OCI-LY1 (cell line): ENCODE data around the gene BABAM2.

ENCODE experiments used
- H2AFZ ChIP-seq: fragments of 200-600 bp; sonication (generic), shearing (Covaris generic); 2 replicates; pipeline ENCODE4 v1.6.0; 2014; ENCODE audit warnings: antibody characterized with exemption, mild to moderate bottlenecking, low read length
- H3F3A ChIP-seq: fragments of 200-600 bp; sonication (generic), shearing (Covaris generic); 2 replicates; pipeline ENCODE4 v1.6.0; 2014; ENCODE audit warnings: mild to moderate bottlenecking, antibody characterized with exemption, low read length, moderate library complexity; ENCODE audit not compliant: insufficient read depth
- H3K27ac ChIP-seq: fragments of 200-600 bp; sonication (generic); 2 replicates; pipeline ENCODE4 v1.5.1; 2014; ENCODE audit warnings: low read length, mixed run types, mild to moderate bottlenecking, low read depth; ENCODE audit not compliant: poor library complexity, severe bottlenecking
- H3K27me3 ChIP-seq: fragments of 200-600 bp; sonication (generic); 2 replicates; pipeline ENCODE4 v1.6.0; 2014; ENCODE audit warnings: antibody characterized with exemption, mild to moderate bottlenecking, low read length, moderate library complexity; ENCODE audit not compliant: insufficient read depth
- H3K36me3 ChIP-seq: fragments of 200-600 bp; sonication (generic); 2 replicates; pipeline ENCODE4 v1.6.1; 2014; ENCODE audit warnings: mild to moderate bottlenecking, antibody characterized with exemption, low read length, moderate library complexity, mixed read lengths; ENCODE audit not compliant: insufficient read depth
- H3K4me1 ChIP-seq: fragments of 200-600 bp; sonication (generic); 2 replicates; pipeline ENCODE4 v1.5.1; 2014; ENCODE audit warnings: mild to moderate bottlenecking, low read length, moderate library complexity; ENCODE audit not compliant: insufficient read depth, severe bottlenecking
- H3K4me2 ChIP-seq: fragments of 200-600 bp; sonication (generic), shearing (Covaris generic); 2 replicates; pipeline ENCODE4 v1.6.1; 2014; ENCODE audit warnings: low read length
- H3K4me3 ChIP-seq: fragments of 200-600 bp; sonication (generic); 2 replicates; pipeline ENCODE4 v1.5.1; 2014; ENCODE audit warnings: low read length, low read depth, mild to moderate bottlenecking, mixed read lengths; ENCODE audit not compliant: poor library complexity, severe bottlenecking
- H3K79me2 ChIP-seq: fragments of 200-600 bp; shearing (Covaris generic); 2 replicates; pipeline ENCODE4 v1.6.1; 2016; ENCODE audit warnings: mixed run types, low read length, mixed read lengths; ENCODE audit not compliant: insufficient read depth
- H3K9ac ChIP-seq: fragments of 200-600 bp; sonication (generic), shearing (Covaris generic); 2 replicates; pipeline ENCODE4 v1.6.1; 2014; ENCODE audit warnings: mild to moderate bottlenecking, low read length, mixed read lengths
- H3K9me2 ChIP-seq: fragments of 200-600 bp; sonication (generic), shearing (Covaris generic); 2 replicates; pipeline ENCODE4 v1.6.1; 2014; ENCODE audit warnings: low read depth, mild to moderate bottlenecking, low read length, mixed read lengths
- H3K9me3 ChIP-seq: fragments of 200-600 bp; shearing (Covaris generic); 2 replicates; pipeline ENCODE4 v1.6.1; 2014; ENCODE audit warnings: low read length, mixed read lengths
- H4K20me1 ChIP-seq: fragments of 200-600 bp; sonication (generic), shearing (Covaris generic); 2 replicates; pipeline ENCODE4 v1.6.0; 2016; ENCODE audit warnings: mild to moderate bottlenecking, low read length; ENCODE audit not compliant: insufficient read depth
- EZH2 ChIP-seq: fragments of 200-600 bp; sonication (generic), shearing (Covaris generic); IDR thresholded peaks from 2 replicates; pipeline ENCODE4 v1.8.0; 2017; ENCODE audit warnings: borderline replicate concordance, mixed run types, mild to moderate bottlenecking, antibody characterized with exemption, low read length, moderate library complexity, mixed read lengths
- TF ChIP-seq, protein P1 (sequence below): fragments of 200-600 bp; sonication (generic), shearing (Covaris generic); IDR thresholded peaks from 2 replicates; pipeline ENCODE4 v1.5.1; 2017; ENCODE audit warnings: mild to moderate bottlenecking, antibody characterized with exemption, low read length, moderate library complexity, mixed read lengths

Gene BABAM2

DNA sequence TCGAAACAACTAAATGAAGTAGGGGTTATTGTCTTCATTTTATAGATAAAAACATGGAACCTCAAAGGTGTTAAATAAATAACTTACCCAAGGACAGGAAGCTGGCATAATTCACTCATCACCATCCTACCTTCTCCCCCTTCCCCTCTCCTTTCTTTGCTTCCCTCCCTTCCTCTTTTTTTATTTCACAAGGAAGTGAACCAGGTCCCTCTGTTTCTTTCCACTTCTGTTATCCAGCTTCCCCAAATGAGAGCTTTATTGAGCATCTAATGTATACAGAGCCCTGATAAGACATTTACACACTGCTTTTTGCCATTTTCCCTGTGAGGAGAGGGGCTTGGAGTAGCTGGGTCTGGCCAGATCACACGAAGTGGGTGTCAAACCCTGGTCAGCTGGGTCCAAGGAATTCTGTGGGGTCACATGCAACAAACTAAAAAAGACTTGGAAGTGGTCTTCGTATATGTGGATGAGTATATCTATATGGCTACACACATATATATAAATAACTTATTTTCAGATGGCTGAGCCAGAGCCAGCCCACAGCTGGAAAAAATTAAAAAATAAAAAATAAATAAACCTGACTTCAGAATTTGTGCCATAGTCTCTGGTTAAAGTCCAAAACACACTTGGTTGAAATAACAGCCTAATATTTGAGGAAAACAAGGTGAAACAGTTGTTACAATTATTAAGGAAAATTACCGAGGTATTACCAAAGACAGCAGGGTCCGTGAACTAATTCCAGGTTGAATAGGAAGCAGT, 452.8 kb downstream of the BABAM2 start:
- TF ChIP-seq, protein P1, sequence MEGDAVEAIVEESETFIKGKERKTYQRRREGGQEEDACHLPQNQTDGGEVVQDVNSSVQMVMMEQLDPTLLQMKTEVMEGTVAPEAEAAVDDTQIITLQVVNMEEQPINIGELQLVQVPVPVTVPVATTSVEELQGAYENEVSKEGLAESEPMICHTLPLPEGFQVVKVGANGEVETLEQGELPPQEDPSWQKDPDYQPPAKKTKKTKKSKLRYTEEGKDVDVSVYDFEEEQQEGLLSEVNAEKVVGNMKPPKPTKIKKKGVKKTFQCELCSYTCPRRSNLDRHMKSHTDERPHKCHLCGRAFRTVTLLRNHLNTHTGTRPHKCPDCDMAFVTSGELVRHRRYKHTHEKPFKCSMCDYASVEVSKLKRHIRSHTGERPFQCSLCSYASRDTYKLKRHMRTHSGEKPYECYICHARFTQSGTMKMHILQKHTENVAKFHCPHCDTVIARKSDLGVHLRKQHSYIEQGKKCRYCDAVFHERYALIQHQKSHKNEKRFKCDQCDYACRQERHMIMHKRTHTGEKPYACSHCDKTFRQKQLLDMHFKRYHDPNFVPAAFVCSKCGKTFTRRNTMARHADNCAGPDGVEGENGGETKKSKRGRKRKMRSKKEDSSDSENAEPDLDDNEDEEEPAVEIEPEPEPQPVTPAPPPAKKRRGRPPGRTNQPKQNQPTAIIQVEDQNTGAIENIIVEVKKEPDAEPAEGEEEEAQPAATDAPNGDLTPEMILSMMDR, result no peak
- no peak for TF ChIP-seq EZH2
- no peaks in the 10 kb centered on the region for H3K27me3 ChIP-seq
- no peak overlapping the region for H2AFZ ChIP-seq
- no peak overlapping the region for H3K27ac ChIP-seq
- H3K4me1 ChIP-seq, result no peaks in the 10 kb centered on the region
- H3K9me2 ChIP-seq, result no peaks in the 10 kb centered on the region
- H3K9me3 ChIP-seq, result no peaks in the 10 kb centered on the region
- no peaks in the 10 kb centered on the region for H3K79me2 ChIP-seq
- H3K9ac ChIP-seq, result no peak overlapping the region
- H3K4me2 ChIP-seq, result no peak overlapping the region
- no peak overlapping the region for H3K4me3 ChIP-seq
- H4K20me1 ChIP-seq, result no peaks in the 10 kb centered on the region
- H3K36me3 ChIP-seq, result no peaks in the 10 kb centered on the region
- H3F3A ChIP-seq, result no peaks in the 10 kb centered on the region

DNA sequence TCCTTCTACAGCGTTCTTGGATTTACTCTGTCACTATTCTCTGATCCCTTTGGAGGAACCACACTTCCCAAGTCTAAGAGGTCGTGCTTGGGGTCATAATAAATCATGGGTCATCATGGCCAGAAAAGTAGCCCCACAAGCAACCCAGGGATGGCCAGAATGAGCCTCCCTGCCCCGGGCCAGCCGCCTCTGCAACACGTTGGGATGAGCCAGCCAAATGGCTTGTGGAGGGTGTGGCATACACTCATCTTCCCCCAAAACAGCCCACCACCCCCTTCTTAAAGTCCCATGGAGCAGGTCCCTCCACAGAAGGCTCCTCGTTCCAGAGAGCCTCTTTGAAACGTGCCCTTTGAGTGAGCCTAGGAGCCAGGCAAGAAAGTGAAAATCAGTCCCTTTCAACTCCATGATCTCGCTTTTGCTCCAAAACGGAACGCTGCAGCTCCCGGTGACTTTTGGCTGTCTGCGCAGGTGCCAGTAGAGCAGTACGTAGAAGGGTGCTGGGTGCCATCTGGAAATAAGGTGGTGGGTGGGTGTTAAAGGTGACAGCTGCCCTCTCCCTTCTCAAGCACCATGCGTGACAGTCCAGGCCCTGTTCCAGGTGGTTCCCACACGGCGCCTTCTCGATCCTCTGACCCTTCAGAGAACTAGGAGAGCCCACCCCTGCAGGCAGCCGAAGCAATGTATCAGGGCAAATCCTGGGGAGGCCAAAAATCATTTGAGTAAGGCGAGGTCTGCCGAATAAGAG, 453.6 kb downstream of the BABAM2 start:
- Histone ChIP-seq H4K20me1 (no peaks in the 10 kb centered on the region), H3K27ac (no peak overlapping the region), H3K9me2 (no peaks in the 10 kb centered on the region), H3K27me3 (no peaks in the 10 kb centered on the region), H3K79me2 (no peaks in the 10 kb centered on the region), H3F3A (no peaks in the 10 kb centered on the region), H3K9ac (no peak overlapping the region), H3K36me3 (no peaks in the 10 kb centered on the region), H3K4me2 (no peak overlapping the region), H3K4me1 (no peaks in the 10 kb centered on the region), H2AFZ (no peak overlapping the region), H3K9me3 (no peaks in the 10 kb centered on the region), H3K4me3 (no peak overlapping the region)
- no peak for TF ChIP-seq EZH2
- TF ChIP-seq, protein P1, result no peak

DNA sequence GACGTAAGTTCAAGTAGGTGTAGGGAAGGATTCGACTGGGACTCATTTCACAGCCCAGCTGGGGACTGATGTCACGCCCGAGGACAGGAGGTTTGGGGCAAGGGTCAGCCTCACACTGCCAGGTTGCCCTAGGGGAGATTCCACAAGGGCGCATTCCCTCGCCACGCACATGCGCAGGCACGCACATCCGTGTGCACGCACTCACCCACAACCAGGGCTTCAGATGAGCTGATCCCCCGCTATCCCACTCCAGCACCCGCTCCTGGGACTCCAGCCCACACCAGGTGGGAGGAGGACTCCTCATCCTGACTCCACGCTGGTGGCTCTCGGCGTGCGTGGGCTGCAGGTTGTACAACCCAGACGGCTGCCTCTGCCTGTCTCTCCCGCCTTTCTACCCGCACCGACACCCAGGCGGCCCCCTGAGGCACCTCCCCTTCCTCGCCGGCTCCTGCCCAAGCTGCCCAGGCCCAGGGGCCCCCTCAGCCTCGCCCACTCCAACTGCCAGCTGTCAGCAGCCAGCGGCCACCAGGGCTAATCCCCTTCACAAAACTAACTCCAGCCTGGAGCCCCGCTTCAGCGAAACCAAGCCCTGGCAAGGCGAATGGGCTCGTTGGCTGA, 454.3 kb downstream of the BABAM2 start:
- Histone ChIP-seq H3K4me1 (no peaks in the 10 kb centered on the region), H3K79me2 (no peaks in the 10 kb centered on the region), H4K20me1 (no peaks in the 10 kb centered on the region), H3K4me2 (no peak overlapping the region), H2AFZ (no peak overlapping the region), H3K9me2 (no peaks in the 10 kb centered on the region), H3K4me3 (no peak overlapping the region), H3K9me3 (no peaks in the 10 kb centered on the region), H3K9ac (no peak overlapping the region), H3K27me3 (no peaks in the 10 kb centered on the region), H3F3A (no peaks in the 10 kb centered on the region), H3K36me3 (no peaks in the 10 kb centered on the region), H3K27ac (no peak overlapping the region)
- TF ChIP-seq EZH2, result no peak
- TF ChIP-seq, protein P1, result no peak
